HepG2 (cell line): Measurements from ENCODE around the gene SKIC2. TPM values are rescaled to one million over a fixed set of nuclear protein-coding genes. Genes with fewer than 3 reads are reported as not detected.

Experiments used
- ATF7 ChIP-seq, 2 experiments: fragments of 450-650 bp in 1 of 2; sonication (generic) in 1 of 2; formaldehyde crosslinking in 1 of 2; IDR thresholded peaks; 2 replicates each; pipeline versions ENCODE4 v1.4.0 to v1.6.1; 2016 to 2020; ENCODE audit warnings: antibody characterized with exemption in 1 of 2, mild to moderate bottlenecking in 1 of 2, missing genetic modification reagents in 1 of 2
- CHD4 ChIP-seq: fragments of 200-600 bp; sonication (generic); IDR thresholded peaks from 2 replicates; pipeline ENCODE4 v1.7.0; 2017; ENCODE audit warnings: mild to moderate bottlenecking, low read length, borderline replicate concordance
- HMG20A ChIP-seq: IDR thresholded peaks from 2 replicates; pipeline ENCODE4 v1.6.1; 2016; ENCODE audit warnings: borderline replicate concordance
- HNRNPL ChIP-seq: fragments of 200-400 bp; formaldehyde crosslinking; IDR thresholded peaks from 2 replicates; pipeline ENCODE4 v1.6.1; 2017; ENCODE audit warnings: mild to moderate bottlenecking, low read depth, low read length
- KLF13 ChIP-seq: sonication (generic); formaldehyde crosslinking; IDR thresholded peaks from 2 replicates; pipeline ENCODE4 v1.4.0; 2020; ENCODE audit warnings: mild to moderate bottlenecking, missing genetic modification reagents
- MAFG ChIP-seq: sonication (generic); formaldehyde crosslinking; IDR thresholded peaks from 2 replicates; pipeline ENCODE4 v1.5.1; 2020; ENCODE audit warnings: mild to moderate bottlenecking, missing genetic modification reagents
- MTA1 ChIP-seq: sonication (generic); formaldehyde crosslinking; IDR thresholded peaks from 2 replicates; pipeline ENCODE4 v1.4.0; 2020; ENCODE audit warnings: missing genetic modification reagents, mild to moderate bottlenecking, borderline replicate concordance
- MTF2 ChIP-seq: sonication (generic); formaldehyde crosslinking; IDR thresholded peaks from 2 replicates; pipeline ENCODE4 v1.5.0; 2020; ENCODE audit warnings: missing genetic modification reagents, borderline replicate concordance
- PPARG ChIP-seq: conservative IDR thresholded peaks from 2 replicates; pipeline ENCODE4 v1.6.1; 2016; ENCODE audit warnings: missing biosample characterization, missing genetic modification reagents
- RARA ChIP-seq: IDR thresholded peaks from 2 replicates; pipeline ENCODE4 v1.6.1; 2016; ENCODE audit warnings: missing genetic modification reagents, missing compliant biosample characterization
- STAT5B ChIP-seq: sonication (generic); formaldehyde crosslinking; IDR thresholded peaks from 2 replicates; pipeline ENCODE4 v1.4.0; 2020; ENCODE audit warnings: missing genetic modification reagents
- TARDBP ChIP-seq: sonication (generic); formaldehyde crosslinking; IDR thresholded peaks from 2 replicates; pipeline ENCODE4 v1.8.0; 2022; ENCODE audit warnings: mild to moderate bottlenecking, missing genetic modification reagents
- ZNF317 ChIP-seq: sonication (generic); formaldehyde crosslinking; IDR thresholded peaks from 2 replicates; pipeline ENCODE4 v1.5.0; 2020; ENCODE audit warnings: mild to moderate bottlenecking, missing genetic modification reagents
- ZNF557 ChIP-seq: sonication (generic); formaldehyde crosslinking; IDR thresholded peaks from 2 replicates; pipeline ENCODE4 v1.4.0; 2020; ENCODE audit warnings: missing genetic modification reagents
- ZNF558 ChIP-seq: sonication (generic); formaldehyde crosslinking; IDR thresholded peaks from 2 replicates; pipeline ENCODE4 v1.9.0; 2022; ENCODE audit warnings: mild to moderate bottlenecking, missing genetic modification reagents, borderline replicate concordance
- ZNF784 ChIP-seq: sonication (generic); formaldehyde crosslinking; IDR thresholded peaks from 2 replicates; pipeline ENCODE4 v1.5.1; 2020; ENCODE audit warnings: missing genetic modification reagents, mild to moderate bottlenecking, borderline replicate concordance
- polyA plus RNA-seq, 8 experiments: library from polyadenylated mRNA; depleted of rRNA in 3 of 8; stranded (reverse) in 7 of 8; unstranded in 1 of 8; fragments of >200 nt; fragmentation: Illumina TruSeq in 4 of 8; extraction: Trizol in 4 of 8; gene quantifications; 2 replicates each; pipeline versions ENCODE4 v1.2.1 to v1.2.3, GENCODE V29; 2011 to 2016; ENCODE audit warnings: low read depth in 4 of 8, missing spikeins in 1 of 8, mixed read lengths in 1 of 8; ENCODE audit not compliant: insufficient read depth in 1 of 8
- total RNA-seq, 5 experiments: library from RNA; depleted of rRNA; stranded (reverse); fragments of >200 nt; fragmentation: Illumina TruSeq; extraction: Trizol; gene quantifications; 2 replicates each; pipeline ENCODE4 v1.2.3, GENCODE V29; 2016; ENCODE audit warnings: low read depth in 1 of 5
- TF ChIP-seq, protein P1 (sequence below): IDR thresholded peaks from 2 replicates; pipeline ENCODE4 v1.6.1; 2016; ENCODE audit warnings: low read depth
- TF ChIP-seq, protein P2 (sequence below): sonication (generic); formaldehyde crosslinking; IDR thresholded peaks from 2 replicates; pipeline ENCODE4 v1.4.0; 2020; ENCODE audit warnings: missing genetic modification reagents, mild to moderate bottlenecking, borderline replicate concordance
- TF ChIP-seq, protein P3 (sequence below): sonication (generic); formaldehyde crosslinking; IDR thresholded peaks from 2 replicates; pipeline ENCODE4 v1.4.0; 2020; ENCODE audit warnings: mild to moderate bottlenecking, missing genetic modification reagents, borderline replicate concordance
- TF ChIP-seq, protein P4 (sequence below): sonication (generic); formaldehyde crosslinking; IDR thresholded peaks from 2 replicates; pipeline ENCODE4 v1.8.1; 2023; ENCODE audit warnings: mild to moderate bottlenecking, inconsistent platforms, moderate library complexity, missing genetic modification reagents, borderline replicate concordance
- TF ChIP-seq, protein P5 (sequence below): sonication (generic); formaldehyde crosslinking; IDR thresholded peaks from 2 replicates; pipeline ENCODE4; 2020; ENCODE audit warnings: missing genetic modification reagents, mild to moderate bottlenecking, borderline replicate concordance

Gene SKIC2
- total and polyA plus RNA-seq, 2 of the 13 experiments (the other 11 are each of a cell fraction or from before 2014, with no cell fraction given): 67.1 to 68.4 TPM

DNA sequence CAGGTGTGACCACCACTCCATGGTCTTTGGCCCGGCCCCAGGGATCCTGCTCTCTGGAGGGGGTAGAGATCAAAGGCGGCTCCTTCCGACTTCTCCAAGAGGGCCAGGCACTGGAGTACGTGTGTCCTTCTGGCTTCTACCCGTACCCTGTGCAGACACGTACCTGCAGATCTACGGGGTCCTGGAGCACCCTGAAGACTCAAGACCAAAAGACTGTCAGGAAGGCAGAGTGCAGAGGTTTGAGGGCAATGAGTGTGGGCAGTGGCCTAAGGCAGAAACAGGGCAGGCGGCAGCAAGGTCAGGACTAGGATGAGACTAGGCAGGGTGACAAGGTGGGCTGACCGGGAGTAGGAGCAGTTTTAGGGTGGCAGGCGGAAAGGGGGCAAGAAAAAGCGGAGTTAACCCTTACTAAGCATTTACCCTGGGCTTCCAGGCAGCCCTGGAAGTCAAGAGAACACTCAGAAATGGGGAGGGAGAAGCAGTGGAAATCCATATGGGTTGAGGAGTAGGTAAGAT, 12.5 kb upstream of the SKIC2 start (continued):
- TF ChIP-seq MTA1 (CRISPR knock-in tag): no peak
- no peak for TF ChIP-seq PPARG
- TF ChIP-seq, protein P1, sequence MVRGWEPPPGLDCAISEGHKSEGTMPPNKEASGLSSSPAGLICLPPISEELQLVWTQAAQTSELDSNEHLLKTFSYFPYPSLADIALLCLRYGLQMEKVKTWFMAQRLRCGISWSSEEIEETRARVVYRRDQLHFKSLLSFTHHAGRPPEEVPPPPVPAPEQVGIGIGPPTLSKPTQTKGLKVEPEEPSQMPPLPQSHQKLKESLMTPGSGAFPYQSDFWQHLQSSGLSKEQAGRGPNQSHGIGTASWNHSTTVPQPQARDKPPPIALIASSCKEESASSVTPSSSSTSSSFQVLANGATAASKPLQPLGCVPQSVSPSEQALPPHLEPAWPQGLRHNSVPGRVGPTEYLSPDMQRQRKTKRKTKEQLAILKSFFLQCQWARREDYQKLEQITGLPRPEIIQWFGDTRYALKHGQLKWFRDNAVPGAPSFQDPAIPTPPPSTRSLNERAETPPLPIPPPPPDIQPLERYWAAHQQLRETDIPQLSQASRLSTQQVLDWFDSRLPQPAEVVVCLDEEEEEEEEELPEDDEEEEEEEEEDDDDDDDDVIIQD (CRISPR knock-in tag): no peak
- TF ChIP-seq, protein P2, sequence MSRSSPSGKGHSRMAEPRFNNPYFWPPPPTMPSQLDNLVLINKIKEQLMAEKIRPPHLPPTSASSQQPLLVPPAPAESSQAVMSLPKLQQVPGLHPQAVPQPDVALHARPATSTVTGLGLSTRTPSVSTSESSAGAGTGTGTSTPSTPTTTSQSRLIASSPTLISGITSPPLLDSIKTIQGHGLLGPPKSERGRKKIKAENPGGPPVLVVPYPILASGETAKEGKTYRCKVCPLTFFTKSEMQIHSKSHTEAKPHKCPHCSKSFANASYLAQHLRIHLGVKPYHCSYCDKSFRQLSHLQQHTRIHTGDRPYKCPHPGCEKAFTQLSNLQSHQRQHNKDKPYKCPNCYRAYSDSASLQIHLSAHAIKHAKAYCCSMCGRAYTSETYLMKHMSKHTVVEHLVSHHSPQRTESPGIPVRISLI (CRISPR knock-in tag): no peak
- TF ChIP-seq HMG20A (CRISPR knock-in tag): no peak
- TF ChIP-seq, protein P3, sequence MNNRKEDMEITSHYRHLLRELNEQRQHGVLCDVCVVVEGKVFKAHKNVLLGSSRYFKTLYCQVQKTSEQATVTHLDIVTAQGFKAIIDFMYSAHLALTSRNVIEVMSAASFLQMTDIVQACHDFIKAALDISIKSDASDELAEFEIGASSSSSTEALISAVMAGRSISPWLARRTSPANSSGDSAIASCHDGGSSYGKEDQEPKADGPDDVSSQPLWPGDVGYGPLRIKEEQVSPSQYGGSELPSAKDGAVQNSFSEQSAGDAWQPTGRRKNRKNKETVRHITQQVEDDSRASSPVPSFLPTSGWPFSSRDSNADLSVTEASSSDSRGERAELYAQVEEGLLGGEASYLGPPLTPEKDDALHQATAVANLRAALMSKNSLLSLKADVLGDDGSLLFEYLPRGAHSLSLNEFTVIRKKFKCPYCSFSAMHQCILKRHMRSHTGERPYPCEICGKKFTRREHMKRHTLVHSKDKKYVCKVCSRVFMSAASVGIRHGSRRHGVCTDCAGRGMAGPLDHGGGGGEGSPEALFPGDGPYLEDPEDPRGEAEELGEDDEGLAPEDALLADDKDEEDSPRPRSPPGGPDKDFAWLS (CRISPR knock-in tag): no peak
- no peak for TF ChIP-seq CHD4
- no peak for TF ChIP-seq ZNF784 (CRISPR knock-in tag)
- TF ChIP-seq, protein P4, sequence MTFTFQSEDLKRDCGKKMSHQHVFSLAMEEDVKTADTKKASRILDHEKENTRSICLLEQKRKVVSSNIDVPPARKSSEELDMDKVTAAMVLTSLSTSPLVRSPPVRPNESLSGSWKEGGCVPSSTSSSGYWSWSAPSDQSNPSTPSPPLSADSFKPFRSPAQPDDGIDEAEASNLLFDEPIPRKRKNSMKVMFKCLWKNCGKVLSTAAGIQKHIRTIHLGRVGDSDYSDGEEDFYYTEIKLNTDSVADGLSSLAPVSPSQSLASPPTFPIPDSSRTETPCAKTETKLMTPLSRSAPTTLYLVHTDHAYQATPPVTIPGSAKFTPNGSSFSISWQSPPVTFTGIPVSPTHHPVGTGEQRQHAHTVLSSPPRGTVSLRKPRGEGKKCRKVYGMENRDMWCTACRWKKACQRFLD: 0 out of 2 replicates have a peak, but pooled peaks have one; percentile 65
- 0 out of 2 replicates have a peak, but pooled peaks have one; percentile 79 for TF ChIP-seq ZNF558 (CRISPR knock-in tag)
- no peak for TF ChIP-seq ZNF557
- TF ChIP-seq STAT5B: no peak
- TF ChIP-seq ATF7 (IDR thresholded peaks at IDR 0.05): no peak
- no peak for TF ChIP-seq ATF7 (CRISPR knock-in tag; IDR thresholded peaks at IDR 0.05)
- TF ChIP-seq KLF13 (CRISPR knock-in tag): no peak
- TF ChIP-seq HNRNPL: no peak
- TF ChIP-seq MAFG: no peak
- no peak for TF ChIP-seq TARDBP (CRISPR knock-in tag)
- TF ChIP-seq, protein P5, sequence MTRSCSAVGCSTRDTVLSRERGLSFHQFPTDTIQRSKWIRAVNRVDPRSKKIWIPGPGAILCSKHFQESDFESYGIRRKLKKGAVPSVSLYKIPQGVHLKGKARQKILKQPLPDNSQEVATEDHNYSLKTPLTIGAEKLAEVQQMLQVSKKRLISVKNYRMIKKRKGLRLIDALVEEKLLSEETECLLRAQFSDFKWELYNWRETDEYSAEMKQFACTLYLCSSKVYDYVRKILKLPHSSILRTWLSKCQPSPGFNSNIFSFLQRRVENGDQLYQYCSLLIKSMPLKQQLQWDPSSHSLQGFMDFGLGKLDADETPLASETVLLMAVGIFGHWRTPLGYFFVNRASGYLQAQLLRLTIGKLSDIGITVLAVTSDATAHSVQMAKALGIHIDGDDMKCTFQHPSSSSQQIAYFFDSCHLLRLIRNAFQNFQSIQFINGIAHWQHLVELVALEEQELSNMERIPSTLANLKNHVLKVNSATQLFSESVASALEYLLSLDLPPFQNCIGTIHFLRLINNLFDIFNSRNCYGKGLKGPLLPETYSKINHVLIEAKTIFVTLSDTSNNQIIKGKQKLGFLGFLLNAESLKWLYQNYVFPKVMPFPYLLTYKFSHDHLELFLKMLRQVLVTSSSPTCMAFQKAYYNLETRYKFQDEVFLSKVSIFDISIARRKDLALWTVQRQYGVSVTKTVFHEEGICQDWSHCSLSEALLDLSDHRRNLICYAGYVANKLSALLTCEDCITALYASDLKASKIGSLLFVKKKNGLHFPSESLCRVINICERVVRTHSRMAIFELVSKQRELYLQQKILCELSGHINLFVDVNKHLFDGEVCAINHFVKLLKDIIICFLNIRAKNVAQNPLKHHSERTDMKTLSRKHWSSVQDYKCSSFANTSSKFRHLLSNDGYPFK (CRISPR knock-in tag): no peak
- peak; percentile 56; the same call in 1 of the 2 replicates for TF ChIP-seq ZNF317 (CRISPR knock-in tag)
- TF ChIP-seq RARA (CRISPR knock-in tag): no peak
- TF ChIP-seq MTF2: peak; percentile 83
